GM19023 (cell line): ENCODE data around the gene NTMT2.

Experiments
- ATAC-seq: cut with Tn5 transposase; IDR thresholded peaks from one replicate; pipeline ENCODE4 v1.9.1; 2021; ENCODE audit warnings: mild to moderate bottlenecking, moderate library complexity; ENCODE audit not compliant: unreplicated experiment

NTMT2 gene

GRCh38 chr1:170204121-170204520, 58.4 kb downstream of the NTMT2 start:
- ATAC-seq = no peak

GRCh38 chr1:170205301-170205700, 59.5 kb downstream of the NTMT2 start:
- no peak for ATAC-seq

- ATAC-seq = no peak
These were observed 63.4 kb downstream of the NTMT2 start for GRCh38 chr1:170209125-170209524.

- ATAC-seq = no peak
These were observed 64.4 kb downstream of the NTMT2 start for GRCh38 chr1:170210142-170210541.

GRCh38 chr1:170213596-170213995, 67.8 kb downstream of the NTMT2 start:
- ATAC-seq = no peak

GRCh38 chr1:170214117-170215032, 68.6 kb downstream of the NTMT2 start:
- no peak for ATAC-seq

- ATAC-seq = no peak
These were observed 69.5 kb downstream of the NTMT2 start for GRCh38 chr1:170215072-170215885.

GRCh38 chr1:170217517-170218256, 71.9 kb downstream of the NTMT2 start:
- ATAC-seq = no peak

GRCh38 chr1:170218257-170218650, 72.5 kb downstream of the NTMT2 start:
- no peak for ATAC-seq
